ENCODE measurements around the gene LRRC36. TPM values are rescaled to one million over a fixed set of nuclear protein-coding genes. Genes with fewer than 3 reads are reported as not detected.

LRRC36 gene
- total and polyA plus RNA-seq, 2 donors from 2014 or later = 2.6 to 3.1 TPM

- Histone ChIP-seq H3K4me3 (ENCODE audit: low read length in 3 of 3) (no peak overlapping the region), H3K36me3 (ENCODE audit: control insufficient read depth in 2 of 3, insufficient read depth in 3 of 3, low read length in 3 of 3) (no peaks in the 10 kb centered on the region), H3K9ac (ENCODE audit: low read length in 3 of 3) (no peak overlapping the region), H3K4me1 (ENCODE audit: control insufficient read depth in 2 of 3, insufficient read depth in 2 of 3, low read depth in 1 of 3, low read length in 3 of 3) (no peaks in the 10 kb centered on the region), H3K9me3 (ENCODE audit: control insufficient read depth in 2 of 3, insufficient read depth in 1 of 3, low read length in 3 of 3) (no peaks in the 10 kb centered on the region), H3K27ac (ENCODE audit: low read depth in 2 of 2, low read length in 2 of 2) (no peak overlapping the region), H3K27me3 (ENCODE audit: control insufficient read depth, insufficient read depth, low read length) (no peaks in the 10 kb centered on the region)
- intact Hi-C loops (cut with DNase I) = no loop called here
- FAIRE-seq = no peak
- DNase-seq = no peak
- TF ChIP-seq CTCF (IDR thresholded peaks at IDR 0.05; ENCODE audit: borderline replicate concordance, extremely low read depth, insufficient read depth) = no peak
Measured at GRCh38 chr16:67296420-67296819, 30.2 kb upstream of the LRRC36 start.

- Histone ChIP-seq H3K27ac (ENCODE audit: low read depth in 2 of 2, low read length in 2 of 2) (no peak overlapping the region), H3K4me1 (ENCODE audit: control insufficient read depth in 2 of 3, insufficient read depth in 2 of 3, low read depth in 1 of 3, low read length in 3 of 3) (no peaks in the 10 kb centered on the region), H3K9ac (ENCODE audit: low read length in 3 of 3) (no peak overlapping the region), H3K4me3 (ENCODE audit: low read length in 3 of 3) (no peak overlapping the region), H3K9me3 (ENCODE audit: control insufficient read depth in 2 of 3, insufficient read depth in 1 of 3, low read length in 3 of 3) (no peaks in the 10 kb centered on the region), H3K27me3 (ENCODE audit: control insufficient read depth, insufficient read depth, low read length) (no peaks in the 10 kb centered on the region), H3K36me3 (ENCODE audit: control insufficient read depth in 2 of 3, insufficient read depth in 3 of 3, low read length in 3 of 3) (no peaks in the 10 kb centered on the region)
- DNase-seq = no peak
- intact Hi-C loops (cut with DNase I) = no loop called here
- no peak for FAIRE-seq
- no peak for TF ChIP-seq CTCF (IDR thresholded peaks at IDR 0.05; ENCODE audit: borderline replicate concordance, extremely low read depth, insufficient read depth)
Measured at GRCh38 chr16:67298277-67298676, 28.3 kb upstream of the LRRC36 start.

GRCh38 chr16:67299269-67299668 lies 27.3 kb upstream of the LRRC36 start:
- H3K9ac ChIP-seq (ENCODE audit: low read length in 3 of 3) = no peak overlapping the region
- no peaks in the 10 kb centered on the region for H3K36me3 ChIP-seq (ENCODE audit: control insufficient read depth in 2 of 3, insufficient read depth in 3 of 3, low read length in 3 of 3)
- FAIRE-seq (no peak), DNase-seq (no peak)
- H3K9me3 ChIP-seq (ENCODE audit: control insufficient read depth in 2 of 3, insufficient read depth in 1 of 3, low read length in 3 of 3) = no peaks in the 10 kb centered on the region
- no peaks in the 10 kb centered on the region for H3K27me3 ChIP-seq (ENCODE audit: control insufficient read depth, insufficient read depth, low read length)
- intact Hi-C loops (cut with DNase I) = no loop called here
- H3K4me3 ChIP-seq (ENCODE audit: low read length in 3 of 3) = no peak overlapping the region
- TF ChIP-seq CTCF (IDR thresholded peaks at IDR 0.05; ENCODE audit: borderline replicate concordance, extremely low read depth, insufficient read depth) = no peak
- no peak overlapping the region for H3K27ac ChIP-seq (ENCODE audit: low read depth in 2 of 2, low read length in 2 of 2)
- no peaks in the 10 kb centered on the region for H3K4me1 ChIP-seq (ENCODE audit: control insufficient read depth in 2 of 3, insufficient read depth in 2 of 3, low read depth in 1 of 3, low read length in 3 of 3)

- Histone ChIP-seq H3K9me3 (ENCODE audit: control insufficient read depth in 2 of 3, insufficient read depth in 1 of 3, low read length in 3 of 3) (no peaks in the 10 kb centered on the region), H3K36me3 (ENCODE audit: control insufficient read depth in 2 of 3, insufficient read depth in 3 of 3, low read length in 3 of 3) (no peaks in the 10 kb centered on the region), H3K4me3 (ENCODE audit: low read length in 3 of 3) (no peak overlapping the region), H3K27me3 (ENCODE audit: control insufficient read depth, insufficient read depth, low read length) (no peaks in the 10 kb centered on the region), H3K9ac (ENCODE audit: low read length in 3 of 3) (no peak overlapping the region), H3K27ac (ENCODE audit: low read depth in 2 of 2, low read length in 2 of 2) (no peak overlapping the region), H3K4me1 (ENCODE audit: control insufficient read depth in 2 of 3, insufficient read depth in 2 of 3, low read depth in 1 of 3, low read length in 3 of 3) (no peaks in the 10 kb centered on the region)
- TF ChIP-seq CTCF (IDR thresholded peaks at IDR 0.05; ENCODE audit: borderline replicate concordance, extremely low read depth, insufficient read depth) = no peak
- FAIRE-seq (no peak), DNase-seq (peak in 1 of 5 donors; percentile 24)
- intact Hi-C loops (cut with DNase I) = no loop called here
Measured at GRCh38 chr16:67301080-67301782, 25.4 kb upstream of the LRRC36 start.

Data from kidney (tissue), 14 donors.